ENCODE data around the gene MSX2.
A peak's percentile ranks its signal among the peaks of the same experiment; 100 is the strongest.

Gene MSX2

GRCh38 chr5:174755106-174755505, 30.7 kb downstream of the MSX2 start:
- TF ChIP-seq ZNF76 (tag by site-specific recombination; IDR thresholded peaks at IDR 0.05; ENCODE audit: borderline replicate concordance, low read depth) (no peak), SCRT2 (tag by site-specific recombination; IDR thresholded peaks at IDR 0.05) (peak; percentile 93), CTCF (tag by site-specific recombination; IDR thresholded peaks at IDR 0.05) (peak; percentile 38; the same call in 1 of the 2 replicates), FEZF1 (tag by site-specific recombination; IDR thresholded peaks at IDR 0.05) (peak; percentile 15; the same call in 1 of the 2 replicates), ZNF112 (tag by site-specific recombination; IDR thresholded peaks at IDR 0.05) (no peak), PRDM2 (tag by site-specific recombination; IDR thresholded peaks at IDR 0.05; ENCODE audit: borderline replicate concordance) (no peak), ZNF654 (tag by site-specific recombination; IDR thresholded peaks at IDR 0.05; ENCODE audit: low read depth) (0 out of 2 replicates have a peak, but pooled peaks have one; percentile 17), MYNN (tag by site-specific recombination; IDR thresholded peaks at IDR 0.05; ENCODE audit: borderline replicate concordance) (no peak)
- Histone ChIP-seq H3K27ac (ENCODE audit: extremely low read depth, low read depth, low read length) (no peak overlapping the region), H3K4me3 (ENCODE audit: low read depth, low read length) (no peak overlapping the region), H3K4me1 (ENCODE audit: control insufficient read depth, insufficient read depth, low read length) (no peaks in the 10 kb centered on the region), H3K9me3 (ENCODE audit: control insufficient read depth, insufficient read depth, low read depth, low read length) (no peaks in the 10 kb centered on the region), H3K36me3 (ENCODE audit: control insufficient read depth in 2 of 2, insufficient read depth in 1 of 2, low read length in 2 of 2) (no peaks in the 10 kb centered on the region)
- ChIA-PET CTCF (interaction anchor here (0.7 to 1.0 kb wide), 5 partner anchors 9 to 445 kb away, joined by 3 to 4 read pairs (median 4); no protein-coding TSS in a partner anchor), POLR2A (no interaction called here)

GRCh38 chr5:174759091-174759490, 34.7 kb downstream of the MSX2 start:
- no peaks in the 10 kb centered on the region for H3K36me3 ChIP-seq (ENCODE audit: control insufficient read depth in 2 of 2, insufficient read depth in 1 of 2, low read length in 2 of 2)
- no peak overlapping the region for H3K27ac ChIP-seq (ENCODE audit: extremely low read depth, low read depth, low read length)
- ChIA-PET CTCF (interaction anchor here (0.5 kb wide), 1 partner anchor 25 kb away, joined by 5 read pairs; no protein-coding TSS in a partner anchor), POLR2A (no interaction called here)
- no peaks in the 10 kb centered on the region for H3K9me3 ChIP-seq (ENCODE audit: control insufficient read depth, insufficient read depth, low read depth, low read length)
- H3K4me1 ChIP-seq (ENCODE audit: control insufficient read depth, insufficient read depth, low read length): no peaks in the 10 kb centered on the region
- TF ChIP-seq ZNF114 (tag by site-specific recombination; IDR thresholded peaks at IDR 0.05): no peak
- no peak for TF ChIP-seq ZBTB8A (tag by site-specific recombination; IDR thresholded peaks at IDR 0.05)
- TF ChIP-seq ZNF433 (tag by site-specific recombination; IDR thresholded peaks at IDR 0.05; ENCODE audit: low read depth): no peak
- TF ChIP-seq ZNF121 (tag by site-specific recombination; IDR thresholded peaks at IDR 0.05): no peak
- no peak for TF ChIP-seq ZNF548 (tag by site-specific recombination; IDR thresholded peaks at IDR 0.05)
- no peak for TF ChIP-seq ZNF561 (tag by site-specific recombination; IDR thresholded peaks at IDR 0.05; ENCODE audit: borderline replicate concordance)
- no peak for TF ChIP-seq ZNF335 (tag by site-specific recombination; conservative IDR thresholded peaks at IDR 0.05)
- TF ChIP-seq ZFP69B (tag by site-specific recombination; IDR thresholded peaks at IDR 0.05): no peak
- no peak for TF ChIP-seq OVOL3 (tag by site-specific recombination; IDR thresholded peaks at IDR 0.05)
- TF ChIP-seq ZNF501 (tag by site-specific recombination; IDR thresholded peaks at IDR 0.05): no peak
- no peak for TF ChIP-seq ZNF169 (tag by site-specific recombination; IDR thresholded peaks at IDR 0.05)
- no peak for TF ChIP-seq ZNF324 (tag by site-specific recombination; IDR thresholded peaks at IDR 0.05)
- no peak for TF ChIP-seq ZNF148 (tag by site-specific recombination; IDR thresholded peaks at IDR 0.05; ENCODE audit: borderline replicate concordance)
- H3K4me3 ChIP-seq (ENCODE audit: low read depth, low read length): no peak overlapping the region

Measured in HEK293 (cell line).